Fibroblast of lung (primary cell): ENCODE data around the gene SMIM24. TPM values are rescaled to one million over a fixed set of nuclear protein-coding genes. Genes with fewer than 3 reads are reported as not detected.
"Not testable (repeated sequence)": the region's sequence is repeated elsewhere in the genome, so short reads cannot be mapped to it uniquely, and the experiment has no call there.

Experiments used
- DNase-seq, 2 donors: peaks; one replicate each; pipeline versions ENCODE4 v3.0.0 to v3.0.0-alpha.2; 2010; ENCODE audit warnings: low read depth in 2 of 2
- H2AFZ ChIP-seq: 2 replicates; pipeline ENCODE4 v1.5.1; 2012; ENCODE audit warnings: low read length, control low read depth, inconsistent platforms
- H3K27ac ChIP-seq: 2 replicates; pipeline ENCODE4 v1.5.1; 2011; ENCODE audit warnings: low read length, control low read depth; ENCODE audit not compliant: insufficient read depth
- H3K27me3 ChIP-seq: 2 replicates; pipeline ENCODE4 v1.5.1; 2011; ENCODE audit warnings: mild to moderate bottlenecking, low read length; ENCODE audit not compliant: control insufficient read depth, insufficient read depth
- H3K36me3 ChIP-seq: 2 replicates; pipeline ENCODE4 v1.5.1; 2011; ENCODE audit warnings: low read length; ENCODE audit not compliant: control insufficient read depth, insufficient read depth
- H3K4me1 ChIP-seq: 2 replicates; pipeline ENCODE4 v1.5.1; 2011; ENCODE audit warnings: low read length; ENCODE audit not compliant: control insufficient read depth, insufficient read depth; ENCODE audit errors: extremely low read depth
- H3K4me2 ChIP-seq: 2 replicates; pipeline ENCODE4 v1.5.1; 2011; ENCODE audit warnings: low read length, control low read depth; ENCODE audit not compliant: insufficient read depth; ENCODE audit errors: extremely low read depth
- H3K4me3 ChIP-seq, 4 experiments: fragments of 200-600 bp in 1 of 4; sonication (generic) in 1 of 4; replicated peaks in 1 of 4; 2 replicates each; pipeline ENCODE4 v1.5.1; 2011 to 2016; ENCODE audit warnings: low read length in 4 of 4, low read depth in 3 of 4, mild to moderate bottlenecking in 3 of 4, control low read depth in 2 of 4, inconsistent platforms in 1 of 4, mixed read lengths in 1 of 4; ENCODE audit not compliant: insufficient read depth in 1 of 4; ENCODE audit errors: control extremely low read depth in 1 of 4
- H3K79me2 ChIP-seq: 2 replicates; pipeline ENCODE4 v1.5.1; 2012; ENCODE audit warnings: mild to moderate bottlenecking, low read length, inconsistent platforms; ENCODE audit not compliant: control insufficient read depth, insufficient read depth
- H3K9ac ChIP-seq: 2 replicates; pipeline ENCODE4 v1.5.1; 2011; ENCODE audit warnings: mild to moderate bottlenecking, low read length, control low read depth; ENCODE audit not compliant: insufficient read depth
- H3K9me3 ChIP-seq: 2 replicates; pipeline ENCODE4 v1.5.1; 2012; ENCODE audit warnings: low read depth, low read length; ENCODE audit not compliant: control insufficient read depth, insufficient read depth
- H4K20me1 ChIP-seq: 2 replicates; pipeline ENCODE4 v1.5.1; 2011; ENCODE audit warnings: low read length; ENCODE audit not compliant: control insufficient read depth, insufficient read depth; ENCODE audit errors: extremely low read depth
- CTCF ChIP-seq, 2 donors: IDR thresholded peaks in 1 of 2; conservative IDR thresholded peaks in 1 of 2; 1 replicate in 1 of 2; 2 replicates in 1 of 2; pipeline ENCODE4 v1.5.1; 2011 to 2012; ENCODE audit warnings: low read length in 2 of 2, control low read depth in 1 of 2, inconsistent platforms in 1 of 2, low read depth in 1 of 2, mild to moderate bottlenecking in 1 of 2
- EZH2 ChIP-seq: IDR thresholded peaks from 2 replicates; pipeline ENCODE4 v1.5.1; 2012; ENCODE audit warnings: low read length, control low read depth, mild to moderate bottlenecking; ENCODE audit errors: missing control alignments
- polyA minus RNA-seq: library from RNA; depleted of rRNA, polyadenylated mRNA; stranded (reverse); fragments of >200 nt; gene quantifications from 2 replicates; pipeline ENCODE4 v1.2.3, GENCODE V29; 2011; ENCODE audit warnings: low replicate concordance
- polyA plus RNA-seq, 2 donors: library from polyadenylated mRNA; depleted of rRNA in 1 of 2; stranded (reverse) in 1 of 2; unstranded in 1 of 2; fragments of >200 nt; gene quantifications; 2 replicates each; pipeline ENCODE4 v1.2.1, GENCODE V29; 2011 to 2012; ENCODE audit warnings: missing spikeins in 1 of 2
- total RNA-seq: library from RNA; depleted of rRNA; stranded (reverse); fragments of >200 nt; gene quantifications from 2 replicates; pipeline ENCODE4 v1.2.1, GENCODE V29; 2014

Gene SMIM24
- total RNA-seq (not detected in 2 replicates), polyA plus RNA-seq (not detected in 2 replicates), polyA minus RNA-seq (not detected in 2 replicates)
- polyA plus RNA-seq (2012) = not detected in 2 replicates

- no peaks in the 10 kb centered on the region for H3K79me2 ChIP-seq
- no peaks in the 10 kb centered on the region for H4K20me1 ChIP-seq
- no peaks in the 10 kb centered on the region for H3K36me3 ChIP-seq
- H3K4me3 ChIP-seq = no peak within 1 kb of the TSS
- DNase-seq = no peak
- H3K27me3 ChIP-seq = peaks cover 12% of the 10 kb centered on the region
- H3K4me1 ChIP-seq = no peaks in the 10 kb centered on the region
- no peak within 1 kb of the TSS for H3K9ac ChIP-seq
- no peak within 1 kb of the TSS for H3K4me2 ChIP-seq
- no peak within 1 kb of the TSS for H2AFZ ChIP-seq
- no peak for TF ChIP-seq EZH2
- H3K27ac ChIP-seq = no peak within 1 kb of the TSS
- no peaks in the 10 kb centered on the region for H3K9me3 ChIP-seq
Observed at GRCh38 chr19:3480383-3481091, at the start of gene SMIM24. Gene SMIM24, minus strand, starts transcription at chr19:3480525. Its CDS starts 62 bp downstream, at chr19:3480463.

GRCh38 chr19:3529299-3529698 is 49.0 kb upstream of the SMIM24 start:
- not testable (repeated sequence) for H3K9me3 ChIP-seq, H3K4me1 ChIP-seq, H2AFZ ChIP-seq, H3K79me2 ChIP-seq, H3K9ac ChIP-seq, H3K27ac ChIP-seq, H4K20me1 ChIP-seq, DNase-seq, H3K27me3 ChIP-seq, H3K4me2 ChIP-seq, H3K4me3 ChIP-seq
- peaks cover 38% of the 10 kb centered on the region for H3K36me3 ChIP-seq

GRCh38 chr19:3528539-3529211 is 48.4 kb upstream of the SMIM24 start:
- Histone ChIP-seq H3K36me3 (peaks cover 40% of the 10 kb centered on the region), H3K79me2 (no peaks in the 10 kb centered on the region), H2AFZ (no peak overlapping the region), H4K20me1 (no peaks in the 10 kb centered on the region), H3K27me3 (no peaks in the 10 kb centered on the region), H3K4me2 (no peak overlapping the region), H3K9ac (no peak overlapping the region), H3K4me1 (no peaks in the 10 kb centered on the region), H3K27ac (no peak overlapping the region), H3K9me3 (no peaks in the 10 kb centered on the region), H3K4me3 (no peak overlapping the region)
- DNase-seq = no peak
- TF ChIP-seq CTCF (conservative IDR thresholded peaks at IDR 0.05 in 1 of 2, IDR thresholded peaks at IDR 0.05 in 1 of 2; ENCODE audit: low read depth in 1 of 2, low read length in 2 of 2) (no peak), EZH2 (no peak)

GRCh38 chr19:3528080-3528479 is 47.8 kb upstream of the SMIM24 start:
- Histone ChIP-seq H3K79me2 (no peaks in the 10 kb centered on the region), H3K36me3 (peaks cover 41% of the 10 kb centered on the region), H3K4me1 (no peaks in the 10 kb centered on the region), H3K4me2 (no peak overlapping the region), H2AFZ (no peak overlapping the region), H3K9ac (no peak overlapping the region), H3K9me3 (no peaks in the 10 kb centered on the region), H3K27me3 (no peaks in the 10 kb centered on the region), H3K27ac (no peak overlapping the region), H4K20me1 (no peaks in the 10 kb centered on the region), H3K4me3 (no peak overlapping the region)
- DNase-seq = no peak
- TF ChIP-seq CTCF (conservative IDR thresholded peaks at IDR 0.05 in 1 of 2, IDR thresholded peaks at IDR 0.05 in 1 of 2; ENCODE audit: low read depth in 1 of 2, low read length in 2 of 2) (no peak), EZH2 (no peak)
